ENCODE measurements around the gene PXYLP1. TPM values are rescaled to one million over a fixed set of nuclear protein-coding genes. Genes with fewer than 3 reads are reported as not detected.
A peak's percentile ranks its signal among the peaks of the same experiment; 100 is the strongest.

PXYLP1 gene
- total and polyA plus RNA-seq, 9 of the 15 experiments (the other 6 are each of a cell fraction or from before 2014, with no cell fraction given) = 0.80 to 2.9 (median 1.3) TPM

DNA sequence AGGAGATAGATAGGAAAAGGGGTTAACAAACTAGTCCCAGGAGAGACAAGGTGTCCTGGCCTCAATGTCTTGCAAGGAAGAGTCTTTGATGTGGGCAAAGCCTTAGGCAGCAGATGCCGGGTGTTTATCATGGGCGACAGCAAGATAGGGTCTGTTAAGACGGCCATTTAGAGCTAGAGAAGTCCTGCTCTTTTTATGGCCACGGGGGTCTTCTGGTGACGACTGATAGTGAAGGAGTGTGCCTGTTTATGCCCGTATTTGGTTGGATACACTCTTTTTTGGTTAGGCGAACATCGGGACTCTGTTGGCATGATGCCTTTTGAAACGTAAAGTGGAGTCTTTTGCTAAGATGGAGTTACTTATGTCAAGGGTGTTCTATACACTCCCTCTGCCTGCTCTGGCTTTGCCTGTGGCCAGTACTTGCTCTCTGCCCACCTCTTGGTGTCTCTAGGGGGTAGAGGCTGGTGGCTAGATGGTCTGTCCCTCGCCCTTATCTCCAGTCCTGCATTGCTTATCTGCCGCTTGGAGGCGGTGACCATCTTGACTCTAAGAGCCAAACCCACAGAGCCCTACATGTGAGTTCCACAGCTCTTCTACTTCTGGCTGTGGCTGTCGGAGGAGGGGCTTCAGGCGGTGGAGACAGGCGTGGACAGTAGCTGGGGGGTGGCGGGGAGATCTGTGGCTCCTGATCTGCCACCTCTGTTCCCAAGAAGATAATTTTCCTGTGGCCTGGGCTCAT is 80.9 kb downstream of the PXYLP1 start:
- peak overlapping the region; percentile 59 to 69; a peak in 3 of 4 replicates for H3K9ac ChIP-seq (ENCODE audit: insufficient read depth in 1 of 2, low read depth in 2 of 2, low read length in 2 of 2)
- H3K27ac ChIP-seq (ENCODE audit: extremely low read depth, low read depth, low read length) = peak overlapping the region; percentile 82
- no peaks in the 10 kb centered on the region for H4K20me1 ChIP-seq (replicated peaks; ENCODE audit: control insufficient read depth, insufficient read depth, low read length)
- peaks cover 9% of the 10 kb centered on the region for H3K79me2 ChIP-seq (ENCODE audit: control insufficient read depth, insufficient read depth, low read length)
- intact Hi-C loops (cut with micrococcal nuclease) = loop anchor here (1.0 to 5.0 kb wide), 4 partner anchors 40 to 335 kb away; partner anchors contain the start of gene ZBTB38
- peak overlapping the region; percentile 94 for H2AFZ ChIP-seq (ENCODE audit: low read depth, low read length)
- CTCF ChIA-PET (ENCODE audit: low intra/inter-chr PET ratio) = interaction anchor here (0.6 to 2.3 kb wide), 7 partner anchors 49 to 249 kb away, joined by 3 to 36 read pairs (median 4); no protein-coding TSS in a partner anchor
- ATAC-seq (peak; percentile 67), FAIRE-seq (no peak), DNase-seq (ENCODE audit: extremely low read depth in 1 of 4, low spot score in 3 of 4) (peak; percentile 71 to 95 (median 78))
- WGBS (ENCODE audit: insufficient coverage, low coverage, missing lambda C conversion rate) = 2% methylated on average over 16 of the region's 16 CpGs
- in situ Hi-C loops (cut with MboI) = loop anchor here (5.0 kb wide), 2 partner anchors 140 to 250 kb away; no protein-coding TSS in a partner anchor
- peak overlapping the region; percentile 78 for H3K4me2 ChIP-seq (ENCODE audit: insufficient read depth, low read length)
- H3K9me3 ChIP-seq (replicated peaks; ENCODE audit: control insufficient read depth, insufficient read depth, low read depth, low read length) = no peaks in the 10 kb centered on the region
- H3K4me1 ChIP-seq (replicated peaks in 1 of 2; ENCODE audit: control insufficient read depth in 2 of 2, insufficient read depth in 2 of 2, low read length in 2 of 2) = peaks cover 16 to 27% of the 10 kb centered on the region in 2 experiments
- H3K9me1 ChIP-seq (ENCODE audit: control insufficient read depth, insufficient read depth, low read length) = no peaks in the 10 kb centered on the region
- H3K27me3 ChIP-seq (ENCODE audit: control insufficient read depth in 2 of 2, insufficient read depth in 2 of 2, low read length in 2 of 2) = no peaks in the 10 kb centered on the region
- POLR2A ChIA-PET = interaction anchor here (0.6 to 3.0 kb wide), 14 partner anchors 10 to 245 kb away, joined by 3 to 25 read pairs (median 4); no protein-coding TSS in a partner anchor
- H3K36me3 ChIP-seq (ENCODE audit: control insufficient read depth, insufficient read depth, low read length) = no peaks in the 10 kb centered on the region
- no TSS peak for BruUV-seq (replicated peaks)
- H3K4me3 ChIP-seq = no peak overlapping the region
- peak; percentile 98 for TF ChIP-seq ZNF445 (CRISPR knock-in tag; IDR thresholded peaks at IDR 0.05; ENCODE audit: low read depth)
- no peak for TF ChIP-seq CSDE1 (IDR thresholded peaks at IDR 0.05)
- TF ChIP-seq, protein P1, sequence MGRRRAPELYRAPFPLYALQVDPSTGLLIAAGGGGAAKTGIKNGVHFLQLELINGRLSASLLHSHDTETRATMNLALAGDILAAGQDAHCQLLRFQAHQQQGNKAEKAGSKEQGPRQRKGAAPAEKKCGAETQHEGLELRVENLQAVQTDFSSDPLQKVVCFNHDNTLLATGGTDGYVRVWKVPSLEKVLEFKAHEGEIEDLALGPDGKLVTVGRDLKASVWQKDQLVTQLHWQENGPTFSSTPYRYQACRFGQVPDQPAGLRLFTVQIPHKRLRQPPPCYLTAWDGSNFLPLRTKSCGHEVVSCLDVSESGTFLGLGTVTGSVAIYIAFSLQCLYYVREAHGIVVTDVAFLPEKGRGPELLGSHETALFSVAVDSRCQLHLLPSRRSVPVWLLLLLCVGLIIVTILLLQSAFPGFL (CRISPR knock-in tag; IDR thresholded peaks at IDR 0.05) = no peak
- TF ChIP-seq TCF7L2 (IDR thresholded peaks at IDR 0.05; ENCODE audit: low read depth, low read length) = no peak
- no peak for TF ChIP-seq NFATC3 (IDR thresholded peaks at IDR 0.05)
- TF ChIP-seq POLR2AphosphoS2 (IDR thresholded peaks at IDR 0.05; ENCODE audit: low read length) = no peak
- TF ChIP-seq, protein P2, sequence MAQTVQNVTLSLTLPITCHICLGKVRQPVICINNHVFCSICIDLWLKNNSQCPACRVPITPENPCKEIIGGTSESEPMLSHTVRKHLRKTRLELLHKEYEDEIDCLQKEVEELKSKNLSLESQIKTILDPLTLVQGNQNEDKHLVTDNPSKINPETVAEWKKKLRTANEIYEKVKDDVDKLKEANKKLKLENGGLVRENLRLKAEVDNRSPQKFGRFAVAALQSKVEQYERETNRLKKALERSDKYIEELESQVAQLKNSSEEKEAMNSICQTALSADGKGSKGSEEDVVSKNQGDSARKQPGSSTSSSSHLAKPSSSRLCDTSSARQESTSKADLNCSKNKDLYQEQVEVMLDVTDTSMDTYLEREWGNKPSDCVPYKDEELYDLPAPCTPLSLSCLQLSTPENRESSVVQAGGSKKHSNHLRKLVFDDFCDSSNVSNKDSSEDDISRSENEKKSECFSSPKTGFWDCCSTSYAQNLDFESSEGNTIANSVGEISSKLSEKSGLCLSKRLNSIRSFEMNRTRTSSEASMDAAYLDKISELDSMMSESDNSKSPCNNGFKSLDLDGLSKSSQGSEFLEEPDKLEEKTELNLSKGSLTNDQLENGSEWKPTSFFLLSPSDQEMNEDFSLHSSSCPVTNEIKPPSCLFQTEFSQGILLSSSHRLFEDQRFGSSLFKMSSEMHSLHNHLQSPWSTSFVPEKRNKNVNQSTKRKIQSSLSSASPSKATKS (CRISPR knock-in tag; IDR thresholded peaks at IDR 0.05) = peak; percentile 98
- TF ChIP-seq, protein P3, sequence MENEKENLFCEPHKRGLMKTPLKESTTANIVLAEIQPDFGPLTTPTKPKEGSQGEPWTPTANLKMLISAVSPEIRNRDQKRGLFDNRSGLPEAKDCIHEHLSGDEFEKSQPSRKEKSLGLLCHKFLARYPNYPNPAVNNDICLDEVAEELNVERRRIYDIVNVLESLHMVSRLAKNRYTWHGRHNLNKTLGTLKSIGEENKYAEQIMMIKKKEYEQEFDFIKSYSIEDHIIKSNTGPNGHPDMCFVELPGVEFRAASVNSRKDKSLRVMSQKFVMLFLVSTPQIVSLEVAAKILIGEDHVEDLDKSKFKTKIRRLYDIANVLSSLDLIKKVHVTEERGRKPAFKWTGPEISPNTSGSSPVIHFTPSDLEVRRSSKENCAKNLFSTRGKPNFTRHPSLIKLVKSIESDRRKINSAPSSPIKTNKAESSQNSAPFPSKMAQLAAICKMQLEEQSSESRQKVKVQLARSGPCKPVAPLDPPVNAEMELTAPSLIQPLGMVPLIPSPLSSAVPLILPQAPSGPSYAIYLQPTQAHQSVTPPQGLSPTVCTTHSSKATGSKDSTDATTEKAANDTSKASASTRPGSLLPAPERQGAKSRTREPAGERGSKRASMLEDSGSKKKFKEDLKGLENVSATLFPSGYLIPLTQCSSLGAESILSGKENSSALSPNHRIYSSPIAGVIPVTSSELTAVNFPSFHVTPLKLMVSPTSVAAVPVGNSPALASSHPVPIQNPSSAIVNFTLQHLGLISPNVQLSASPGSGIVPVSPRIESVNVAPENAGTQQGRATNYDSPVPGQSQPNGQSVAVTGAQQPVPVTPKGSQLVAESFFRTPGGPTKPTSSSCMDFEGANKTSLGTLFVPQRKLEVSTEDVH (IDR thresholded peaks at IDR 0.05; ENCODE audit: low read depth, partially characterized antibody) = no peak
- no peak for TF ChIP-seq DACH1 (IDR thresholded peaks at IDR 0.05; ENCODE audit: partially characterized antibody)
- peak; percentile 32 for TF ChIP-seq CHD4 (IDR thresholded peaks at IDR 0.05; ENCODE audit: insufficient read depth, insufficient replicate concordance, low read depth, low read length, poor library complexity, severe bottlenecking)
- TF ChIP-seq HCFC1 (IDR thresholded peaks at IDR 0.05; ENCODE audit: low read depth, low read length) = no peak
- peak; percentile 87; the same call in 1 of the 2 replicates for TF ChIP-seq SLC30A9 (CRISPR knock-in tag; IDR thresholded peaks at IDR 0.05)
- TF ChIP-seq, protein P4, sequence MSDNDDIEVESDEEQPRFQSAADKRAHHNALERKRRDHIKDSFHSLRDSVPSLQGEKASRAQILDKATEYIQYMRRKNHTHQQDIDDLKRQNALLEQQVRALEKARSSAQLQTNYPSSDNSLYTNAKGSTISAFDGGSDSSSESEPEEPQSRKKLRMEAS (CRISPR knock-in tag; IDR thresholded peaks at IDR 0.05) = peak; percentile 25
- TF ChIP-seq, protein P5, sequence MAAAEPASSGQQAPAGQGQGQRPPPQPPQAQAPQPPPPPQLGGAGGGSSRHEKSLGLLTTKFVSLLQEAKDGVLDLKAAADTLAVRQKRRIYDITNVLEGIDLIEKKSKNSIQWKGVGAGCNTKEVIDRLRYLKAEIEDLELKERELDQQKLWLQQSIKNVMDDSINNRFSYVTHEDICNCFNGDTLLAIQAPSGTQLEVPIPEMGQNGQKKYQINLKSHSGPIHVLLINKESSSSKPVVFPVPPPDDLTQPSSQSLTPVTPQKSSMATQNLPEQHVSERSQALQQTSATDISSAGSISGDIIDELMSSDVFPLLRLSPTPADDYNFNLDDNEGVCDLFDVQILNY (CRISPR knock-in tag; IDR thresholded peaks at IDR 0.05) = no peak

Measured in K562 (cell line).